Measurements from ENCODE around the gene SNCB.

DNA sequence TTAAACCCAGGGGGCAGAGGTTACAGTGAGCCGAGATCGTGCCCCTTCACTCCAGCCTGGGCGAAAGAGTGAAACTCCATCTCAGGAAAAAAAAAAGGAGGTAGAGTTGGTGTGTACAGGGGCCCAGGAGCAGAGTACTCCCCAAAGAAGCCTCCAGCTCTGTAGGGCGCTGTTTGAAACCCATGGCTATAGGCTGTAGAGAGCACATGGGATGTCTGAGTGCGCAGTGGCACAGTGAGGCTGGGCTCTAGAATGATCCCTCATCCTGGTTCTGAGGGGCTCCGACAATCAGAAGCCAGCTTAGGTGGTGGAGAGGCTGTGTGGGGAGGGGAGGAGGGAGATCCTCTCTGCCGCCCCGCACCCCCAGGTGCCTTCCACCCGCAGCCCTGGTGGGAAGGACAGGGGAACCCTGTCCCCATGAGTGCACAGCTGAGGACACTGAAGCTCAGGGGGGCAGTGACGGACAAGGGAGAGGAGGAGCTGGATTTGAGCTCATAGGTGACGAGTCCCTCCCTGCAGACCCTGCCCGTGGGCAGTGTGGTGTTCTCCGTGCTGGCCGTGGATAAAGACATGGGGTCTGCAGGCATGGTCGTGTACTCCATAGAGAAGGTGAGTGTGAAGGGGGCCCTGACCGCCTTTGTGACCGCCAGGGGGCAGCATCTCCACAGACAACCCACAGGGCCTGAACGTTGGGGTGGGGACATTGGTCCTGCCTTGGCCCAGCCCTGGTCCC is 56.6 kb downstream of the SNCB start:
- no peak for TF ChIP-seq POLR2AphosphoS5 (IDR thresholded peaks at IDR 0.05; ENCODE audit: borderline replicate concordance, low read depth, low read length)
- no peak for TF ChIP-seq EZH2 (IDR thresholded peaks at IDR 0.05)

All from SK-N-MC (cell line).